UCSD-AML1 (cell line): ENCODE results near the gene CMTM4.
"Not testable (repeated sequence)": the region's sequence is repeated elsewhere in the genome, so short reads cannot be mapped to it uniquely, and the experiment has no call there.

ENCODE experiments used
- DNase-seq: peaks from one replicate; lab custom pipeline; 2025; ENCODE audit not compliant: unreplicated experiment; lab: John Stamatoyannopoulos, UW

Gene CMTM4

DNA sequence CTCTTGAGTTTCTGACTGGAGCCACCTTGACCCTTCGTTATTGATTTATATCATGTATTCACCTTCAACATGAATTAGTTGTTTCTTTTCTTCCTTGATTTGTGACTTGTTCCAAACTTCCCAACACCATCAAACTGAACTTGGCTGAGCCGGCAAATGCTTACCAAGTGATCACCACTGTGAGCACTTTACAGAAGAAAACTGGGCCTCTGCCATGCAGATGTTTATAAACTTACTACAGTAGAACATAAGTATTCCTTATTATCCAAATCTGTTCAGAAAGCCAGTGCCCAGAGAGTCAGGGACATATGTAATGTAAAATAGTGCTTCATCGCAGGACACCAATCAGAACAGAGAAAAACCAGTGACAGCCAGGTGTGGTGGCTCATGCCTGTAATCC lies 19.9 kb downstream of the CMTM4 start:
- DNase-seq: no peak

GRCh38 chr16:66673691-66674090 lies 22.9 kb downstream of the CMTM4 start:
- DNase-seq: no peak

GRCh38 chr16:66670691-66671388 lies 25.7 kb downstream of the CMTM4 start:
- no peak for DNase-seq

- no peak for DNase-seq
These were observed 27.6 kb downstream of the CMTM4 start for GRCh38 chr16:66668777-66669444.

DNA sequence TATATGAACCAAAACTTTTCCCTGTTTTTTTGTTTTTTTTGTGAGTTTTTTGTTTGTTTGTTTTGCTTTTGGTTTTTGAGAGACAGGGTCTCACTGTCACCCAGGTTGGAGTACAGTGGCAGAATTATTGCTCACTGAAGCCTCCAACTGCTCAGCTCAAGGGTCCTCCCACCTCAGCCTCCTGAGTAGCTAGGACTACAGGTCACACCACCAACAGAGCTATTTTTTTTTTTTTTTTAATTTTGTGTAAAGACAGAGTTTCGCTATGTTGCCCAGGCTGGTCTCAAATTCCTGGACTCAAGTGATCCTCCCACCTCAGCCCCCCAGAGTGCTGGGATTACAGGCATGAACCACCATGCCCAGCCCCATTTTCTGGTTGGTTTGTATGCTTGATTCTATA lies 28.6 kb downstream of the CMTM4 start:
- no peak for DNase-seq

DNA sequence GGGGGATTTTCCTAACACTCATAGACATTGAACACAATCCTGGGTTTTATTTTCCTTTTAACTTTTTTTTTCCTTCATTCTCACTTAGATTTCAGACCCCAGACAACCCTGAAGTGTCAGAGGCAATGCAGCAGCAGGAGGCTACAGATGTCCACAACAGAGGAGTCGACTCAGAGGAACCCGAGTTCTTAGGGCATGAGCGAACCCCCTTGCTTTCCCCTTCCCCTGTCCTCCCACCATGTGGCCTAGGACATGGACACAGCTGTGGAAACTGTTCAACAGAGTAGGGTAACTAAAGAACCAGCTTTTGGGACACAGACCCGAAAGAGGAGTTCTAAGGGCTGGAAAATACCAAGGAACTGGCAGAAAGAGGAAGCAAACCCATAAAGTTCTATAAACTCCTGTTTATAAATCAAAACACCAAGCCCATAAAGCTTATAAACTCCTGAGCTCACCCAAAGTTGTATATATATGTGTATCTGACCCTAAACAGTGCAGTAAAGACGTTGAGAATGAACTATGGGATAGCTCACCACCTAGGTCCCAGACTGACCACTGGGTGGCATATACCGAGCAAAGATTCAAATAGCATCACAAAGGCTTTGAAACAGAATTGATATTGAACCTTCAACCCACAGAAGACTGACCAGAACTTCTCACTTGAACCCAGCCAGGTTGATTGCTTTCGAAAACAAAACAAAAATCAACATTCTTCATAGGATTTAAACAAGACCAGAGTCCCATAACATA lies 33.9 kb downstream of the CMTM4 start:
- no peak for DNase-seq

DNA sequence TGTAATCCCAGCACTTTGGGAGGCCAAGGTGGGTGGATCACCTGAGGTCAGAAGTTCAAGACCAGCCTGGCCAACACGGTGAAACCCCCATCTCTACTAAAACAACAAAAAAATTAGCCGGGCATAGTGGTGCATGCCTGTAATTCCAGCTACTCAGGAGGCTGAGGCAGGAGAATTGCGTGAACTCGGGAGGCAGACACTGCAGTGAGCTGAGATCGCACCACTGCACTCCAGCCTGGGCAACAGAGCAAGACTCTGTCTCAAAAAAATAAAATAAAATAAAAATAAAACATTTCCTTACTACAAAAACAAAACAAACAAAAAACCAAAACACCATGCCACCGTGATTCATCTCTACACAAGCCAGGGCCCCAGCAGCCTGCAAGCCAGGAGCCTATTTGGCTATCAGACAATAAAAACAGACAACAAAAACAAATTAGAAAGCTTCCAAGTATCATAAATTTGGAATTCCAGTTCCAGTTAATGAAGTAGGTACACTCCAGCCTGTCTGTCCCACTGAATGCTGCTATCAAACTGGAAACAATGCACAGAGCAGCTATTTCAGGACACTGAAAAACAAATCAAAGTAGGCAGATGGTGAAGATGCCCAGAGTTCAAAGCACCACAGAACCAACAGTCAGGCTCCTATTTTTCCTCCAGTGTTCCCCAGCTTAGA lies 34.7 kb downstream of the CMTM4 start:
- DNase-seq: not testable (repeated sequence)

GRCh38 chr16:66661210-66661560 lies 35.4 kb downstream of the CMTM4 start:
- DNase-seq: no peak

DNA sequence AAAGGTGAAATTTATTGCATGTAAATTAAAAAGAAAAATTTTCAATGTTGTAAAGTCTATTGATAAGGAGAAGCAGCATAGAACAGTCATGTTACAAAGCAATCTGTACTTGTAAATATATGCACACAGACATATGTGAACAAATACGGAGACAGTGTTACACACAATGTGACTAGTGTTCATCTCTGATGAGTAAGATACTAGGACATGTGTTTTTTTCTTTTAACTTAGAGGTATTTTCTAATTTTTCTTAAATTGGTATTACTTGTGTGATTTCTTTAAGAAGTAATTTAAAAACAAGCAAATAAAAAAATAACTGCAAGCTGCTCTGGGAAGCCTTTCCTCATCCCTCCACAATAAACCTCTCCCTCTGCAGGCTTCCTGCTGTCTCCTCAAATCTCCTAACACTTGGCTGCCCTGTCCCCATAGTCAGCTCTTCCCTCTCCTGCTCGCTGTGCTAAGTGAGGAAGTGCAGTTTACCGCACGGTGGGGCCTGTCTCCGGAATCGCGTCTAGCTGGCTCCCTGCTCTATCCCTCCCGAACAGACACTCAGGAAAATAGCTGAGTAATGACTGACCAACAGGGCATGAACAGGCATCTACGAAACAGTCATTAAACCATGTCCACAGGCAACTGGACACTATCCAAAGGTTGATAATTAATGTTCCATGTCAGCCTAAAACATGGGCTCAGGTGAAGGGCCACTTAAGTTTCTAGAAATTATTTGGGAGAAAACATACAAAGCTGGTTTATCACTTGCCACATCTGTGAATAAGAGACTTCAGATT lies 35.9 kb downstream of the CMTM4 start:
- DNase-seq: peak; percentile 71

GRCh38 chr16:66658860-66659190 lies 37.7 kb downstream of the CMTM4 start:
- DNase-seq: no peak

DNA sequence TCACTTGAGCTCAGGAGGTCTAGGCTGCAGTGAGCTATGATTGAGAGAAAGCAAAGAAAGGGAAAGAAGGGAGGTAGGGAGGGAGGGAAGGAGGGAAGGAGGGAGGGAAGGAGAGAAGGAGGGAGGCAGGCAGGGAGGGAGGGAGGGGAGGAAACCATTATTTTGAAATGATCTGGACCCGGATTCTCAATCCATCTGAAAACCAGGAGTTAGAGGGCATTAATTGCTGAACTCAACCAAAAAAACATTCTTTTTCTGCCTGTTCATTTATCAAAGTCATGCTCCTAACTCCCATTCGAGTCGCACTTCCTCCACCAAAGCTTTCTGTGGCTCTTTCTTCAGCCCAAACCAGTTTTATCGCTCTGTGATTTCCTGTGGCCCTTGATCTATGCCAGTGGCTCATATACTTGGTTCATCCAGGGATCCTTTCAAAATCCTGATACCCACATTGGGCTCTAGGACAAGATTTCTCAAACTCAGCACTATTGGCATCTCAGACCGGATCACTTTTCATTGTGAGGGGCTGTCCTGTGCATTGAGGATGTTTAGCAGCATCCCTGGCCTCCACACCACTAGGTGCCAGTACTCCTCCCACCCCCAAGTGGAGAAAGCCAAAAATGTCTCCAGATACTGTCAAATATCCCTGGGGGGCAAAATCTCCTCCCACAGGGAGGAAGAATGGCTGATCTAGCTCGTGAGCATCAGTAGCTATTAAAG lies 38.2 kb downstream of the CMTM4 start:
- no peak for DNase-seq

GRCh38 chr16:66656547-66656946 lies 40.0 kb downstream of the CMTM4 start:
- DNase-seq: no peak

- DNase-seq: no peak
These were observed 42.8 kb downstream of the CMTM4 start for GRCh38 chr16:66653581-66654350.

DNA sequence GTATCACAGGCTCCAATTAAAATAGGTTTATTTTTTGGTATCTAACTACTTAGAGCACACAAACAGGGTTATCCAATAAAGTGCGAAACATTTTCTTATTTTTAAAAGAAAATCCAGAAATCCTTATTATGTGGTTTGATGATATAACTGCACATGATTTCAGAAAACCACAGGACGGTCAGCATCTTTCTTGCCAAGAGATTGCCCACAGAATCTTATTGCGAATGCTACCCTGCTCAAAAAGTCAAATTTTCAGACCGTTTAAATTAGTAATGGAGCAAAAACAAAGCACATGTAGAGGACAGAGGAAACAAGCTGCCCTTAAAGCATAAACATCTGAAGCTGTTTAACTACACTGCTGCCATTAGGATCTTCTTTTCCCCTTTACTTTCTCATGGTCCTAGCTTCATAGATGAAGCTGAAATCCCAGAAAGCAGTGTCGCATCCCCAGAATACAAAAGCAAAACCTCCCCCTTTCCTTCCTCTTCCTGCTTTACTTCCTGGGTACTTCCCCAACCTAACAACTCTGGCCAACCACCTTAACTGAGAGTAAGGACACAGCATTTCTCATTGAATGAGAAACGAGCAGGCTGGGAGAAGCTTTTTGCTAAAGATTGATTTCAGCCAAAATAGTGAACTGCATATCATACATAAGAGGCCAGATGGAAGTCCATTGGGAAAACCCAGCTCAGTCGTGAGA lies 43.7 kb downstream of the CMTM4 start:
- no peak for DNase-seq

GRCh38 chr16:66651965-66652364 lies 44.6 kb downstream of the CMTM4 start:
- DNase-seq: no peak

DNA sequence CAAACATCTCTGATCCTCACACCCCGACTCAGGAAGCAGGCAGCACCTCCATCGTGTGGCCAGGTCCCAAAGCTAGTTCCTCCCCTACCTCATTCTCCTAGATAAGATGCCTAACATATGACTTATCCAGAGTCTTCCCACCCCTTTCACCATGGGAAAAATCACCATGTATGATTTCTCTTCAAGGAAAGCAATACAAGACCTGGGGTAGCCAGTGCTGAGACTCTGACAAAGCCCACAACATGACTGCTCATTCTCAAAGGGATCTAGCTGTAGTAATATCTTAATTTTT lies 45.1 kb downstream of the CMTM4 start:
- no peak for DNase-seq

DNA sequence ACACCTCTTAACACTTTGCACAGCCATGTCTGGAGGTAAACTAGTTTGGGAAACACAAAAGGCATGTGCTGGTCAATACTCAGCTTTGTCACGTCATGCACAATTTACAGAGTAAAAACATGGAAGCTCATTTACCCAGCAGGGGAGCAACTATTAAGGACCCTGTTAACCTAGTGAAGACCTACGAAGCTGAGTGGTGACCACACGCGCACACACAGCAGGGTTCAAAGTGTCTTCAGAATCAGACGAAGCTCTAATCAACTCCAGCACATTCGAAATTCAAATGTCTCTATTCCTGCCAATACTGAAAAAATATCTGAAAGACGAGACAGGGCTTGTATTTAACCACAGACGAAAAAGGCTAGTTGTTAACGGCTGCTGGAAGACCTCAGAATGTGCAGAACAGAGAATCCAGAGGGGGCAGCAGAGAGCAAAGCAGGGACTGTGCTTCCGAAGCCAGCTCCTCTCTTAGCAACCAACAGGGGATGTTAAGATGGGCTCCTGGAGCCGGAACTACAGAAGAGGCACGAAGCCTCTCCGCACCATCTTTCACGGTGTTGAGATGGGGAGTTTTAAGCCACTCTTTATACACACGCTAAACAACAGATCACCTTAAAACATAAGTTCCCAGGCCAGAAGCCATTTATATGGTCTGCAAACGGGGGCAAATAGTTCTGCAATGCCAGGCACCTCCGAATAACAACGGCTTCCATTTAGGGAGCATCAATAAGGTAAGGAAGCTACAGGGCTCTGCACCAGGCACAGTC lies 45.7 kb downstream of the CMTM4 start:
- DNase-seq: peak; percentile 63

DNA sequence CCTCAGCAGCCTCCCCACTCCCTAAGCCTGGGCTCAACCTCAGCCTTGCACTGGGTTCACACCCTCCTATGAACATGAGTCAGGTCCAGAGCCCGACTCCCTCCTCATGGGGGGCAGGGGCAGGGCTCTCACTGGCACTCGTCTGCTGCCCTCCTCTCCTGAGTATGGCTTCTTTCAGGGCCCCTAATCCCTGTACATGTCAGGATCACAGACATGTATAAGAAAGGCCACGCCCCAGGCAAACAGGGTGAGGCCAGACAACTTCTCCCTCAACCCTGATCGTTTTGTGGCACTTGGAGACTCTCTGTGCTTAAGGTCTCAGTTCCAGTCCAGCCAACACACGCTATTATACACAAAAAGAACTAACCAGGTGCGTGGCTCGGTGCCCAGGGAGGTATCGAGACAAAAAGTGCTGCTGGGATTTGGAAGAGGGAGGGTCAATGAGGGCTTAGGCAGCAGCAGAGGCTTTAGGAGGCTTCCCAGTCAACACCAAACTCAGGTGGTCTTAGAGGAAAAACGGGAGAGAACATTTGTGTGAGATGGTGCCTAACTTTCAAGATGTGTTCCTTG lies 46.8 kb downstream of the CMTM4 start:
- no peak for DNase-seq
